Measurements from ENCODE around the gene PPP3R1. TPM values are rescaled to one million over a fixed set of nuclear protein-coding genes. Genes with fewer than 3 reads are reported as not detected.
A peak's percentile ranks its signal among the peaks of the same experiment; 100 is the strongest.

PPP3R1 gene
- total and polyA plus RNA-seq, 9 of the 15 experiments (the other 6 are each of a cell fraction or from before 2014, with no cell fraction given) = 3.7 to 70.0 (median 24.8) TPM

DNA sequence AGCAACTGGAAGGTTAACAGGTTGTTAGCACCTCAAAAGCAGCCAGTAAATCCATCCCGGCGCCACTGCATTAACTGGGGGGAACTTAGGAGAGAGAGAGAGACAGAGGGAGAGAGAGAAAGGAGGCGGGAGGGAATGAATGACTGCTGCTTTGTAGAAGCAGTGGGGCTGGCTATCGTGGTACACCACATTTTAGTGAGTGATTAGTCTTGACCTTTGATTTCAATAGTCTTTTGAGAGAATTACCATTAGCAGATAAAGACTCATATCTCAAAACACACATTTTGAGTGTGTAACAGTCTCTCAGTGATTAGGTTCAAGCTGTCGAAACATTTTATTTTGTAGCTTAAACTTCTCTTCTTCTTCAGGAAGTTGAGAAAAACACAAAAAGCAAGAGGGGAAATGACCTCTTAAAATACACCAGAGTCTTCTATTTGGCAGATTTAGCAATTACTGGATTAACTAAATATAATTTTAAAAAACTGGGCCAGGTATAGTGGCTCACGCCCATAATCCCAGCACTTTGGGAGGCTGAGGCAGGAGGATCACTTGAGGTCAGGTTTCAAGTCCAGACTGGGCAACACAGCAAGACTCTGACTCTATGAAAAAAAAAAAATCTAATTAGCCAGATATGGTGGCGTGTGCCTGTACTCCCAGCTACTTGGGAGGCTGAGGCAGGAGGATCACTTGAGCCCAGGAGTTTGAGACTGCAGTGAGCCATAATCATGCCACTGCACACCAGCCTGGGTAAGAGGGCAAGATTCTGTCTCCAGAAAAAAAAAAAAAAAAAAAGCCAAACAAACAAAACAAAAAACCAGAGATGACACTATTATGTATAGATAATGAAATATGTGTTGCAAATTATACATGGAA lies 116.6 kb downstream of the PPP3R1 start (continued):
- TF ChIP-seq, protein P1, sequence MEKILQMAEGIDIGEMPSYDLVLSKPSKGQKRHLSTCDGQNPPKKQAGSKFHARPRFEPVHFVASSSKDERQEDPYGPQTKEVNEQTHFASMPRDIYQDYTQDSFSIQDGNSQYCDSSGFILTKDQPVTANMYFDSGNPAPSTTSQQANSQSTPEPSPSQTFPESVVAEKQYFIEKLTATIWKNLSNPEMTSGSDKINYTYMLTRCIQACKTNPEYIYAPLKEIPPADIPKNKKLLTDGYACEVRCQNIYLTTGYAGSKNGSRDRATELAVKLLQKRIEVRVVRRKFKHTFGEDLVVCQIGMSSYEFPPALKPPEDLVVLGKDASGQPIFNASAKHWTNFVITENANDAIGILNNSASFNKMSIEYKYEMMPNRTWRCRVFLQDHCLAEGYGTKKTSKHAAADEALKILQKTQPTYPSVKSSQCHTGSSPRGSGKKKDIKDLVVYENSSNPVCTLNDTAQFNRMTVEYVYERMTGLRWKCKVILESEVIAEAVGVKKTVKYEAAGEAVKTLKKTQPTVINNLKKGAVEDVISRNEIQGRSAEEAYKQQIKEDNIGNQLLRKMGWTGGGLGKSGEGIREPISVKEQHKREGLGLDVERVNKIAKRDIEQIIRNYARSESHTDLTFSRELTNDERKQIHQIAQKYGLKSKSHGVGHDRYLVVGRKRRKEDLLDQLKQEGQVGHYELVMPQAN (IDR thresholded peaks at IDR 0.05; ENCODE audit: borderline replicate concordance) = peak; percentile 44; the same call in 1 of the 2 replicates
- TF ChIP-seq MEF2D (tag; conservative IDR thresholded peaks at IDR 0.05; ENCODE audit: low read depth) = no peak; the same call in 1 of the 2 replicates
- no peak for TF ChIP-seq ZNF445 (CRISPR knock-in tag; IDR thresholded peaks at IDR 0.05; ENCODE audit: low read depth)
- TF ChIP-seq POLR2H (tag; IDR thresholded peaks at IDR 0.05; ENCODE audit: low read depth) = no peak
- TF ChIP-seq DPF2 (IDR thresholded peaks at IDR 0.05) = peak; percentile 98
- TF ChIP-seq, protein P2, sequence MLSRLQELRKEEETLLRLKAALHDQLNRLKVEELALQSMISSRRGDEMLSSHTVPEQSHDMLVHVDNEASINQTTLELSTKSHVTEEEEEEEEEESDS (CRISPR knock-in tag; IDR thresholded peaks at IDR 0.05) = no peak
- TF ChIP-seq CREB1 (IDR thresholded peaks at IDR 0.05) = peak; percentile 74
- TF ChIP-seq CREB1 (CRISPR knock-in tag; IDR thresholded peaks at IDR 0.05) = no peak
- TF ChIP-seq RBM34 (IDR thresholded peaks at IDR 0.05; ENCODE audit: borderline replicate concordance, insufficient read depth, low read length) = no peak
- no peak for TF ChIP-seq ZNF830 (CRISPR knock-in tag; IDR thresholded peaks at IDR 0.05)
- TF ChIP-seq SP2 (IDR thresholded peaks at IDR 0.05; ENCODE audit: extremely low read depth, low read depth, low read length, poor library complexity, severe bottlenecking) = no peak
- TF ChIP-seq, protein P3, sequence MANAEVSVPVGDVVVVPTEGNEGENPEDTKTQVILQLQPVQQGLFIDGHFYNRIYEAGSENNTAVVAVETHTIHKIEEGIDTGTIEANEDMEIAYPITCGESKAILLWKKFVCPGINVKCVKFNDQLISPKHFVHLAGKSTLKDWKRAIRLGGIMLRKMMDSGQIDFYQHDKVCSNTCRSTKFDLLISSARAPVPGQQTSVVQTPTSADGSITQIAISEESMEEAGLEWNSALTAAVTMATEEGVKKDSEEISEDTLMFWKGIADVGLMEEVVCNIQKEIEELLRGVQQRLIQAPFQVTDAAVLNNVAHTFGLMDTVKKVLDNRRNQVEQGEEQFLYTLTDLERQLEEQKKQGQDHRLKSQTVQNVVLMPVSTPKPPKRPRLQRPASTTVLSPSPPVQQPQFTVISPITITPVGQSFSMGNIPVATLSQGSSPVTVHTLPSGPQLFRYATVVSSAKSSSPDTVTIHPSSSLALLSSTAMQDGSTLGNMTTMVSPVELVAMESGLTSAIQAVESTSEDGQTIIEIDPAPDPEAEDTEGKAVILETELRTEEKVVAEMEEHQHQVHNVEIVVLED (CRISPR knock-in tag; IDR thresholded peaks at IDR 0.05) = no peak
- TF ChIP-seq ZNF175 (CRISPR knock-in tag; IDR thresholded peaks at IDR 0.05; ENCODE audit: low read depth) = peak; percentile 91
- no peak for TF ChIP-seq ZNF561 (CRISPR knock-in tag; conservative IDR thresholded peaks at IDR 0.05)
- no peak for TF ChIP-seq SLC30A9 (CRISPR knock-in tag; IDR thresholded peaks at IDR 0.05)
- no peak for TF ChIP-seq SAP30 (IDR thresholded peaks at IDR 0.05; ENCODE audit: borderline replicate concordance, insufficient read depth, low read depth, low read length, poor library complexity, severe bottlenecking)
- no peak for TF ChIP-seq ZNF23 (CRISPR knock-in tag; IDR thresholded peaks at IDR 0.05)
- no peak for TF ChIP-seq ETS2 (tag; IDR thresholded peaks at IDR 0.05; ENCODE audit: borderline replicate concordance, poor library complexity, severe bottlenecking)
- TF ChIP-seq, protein P4, sequence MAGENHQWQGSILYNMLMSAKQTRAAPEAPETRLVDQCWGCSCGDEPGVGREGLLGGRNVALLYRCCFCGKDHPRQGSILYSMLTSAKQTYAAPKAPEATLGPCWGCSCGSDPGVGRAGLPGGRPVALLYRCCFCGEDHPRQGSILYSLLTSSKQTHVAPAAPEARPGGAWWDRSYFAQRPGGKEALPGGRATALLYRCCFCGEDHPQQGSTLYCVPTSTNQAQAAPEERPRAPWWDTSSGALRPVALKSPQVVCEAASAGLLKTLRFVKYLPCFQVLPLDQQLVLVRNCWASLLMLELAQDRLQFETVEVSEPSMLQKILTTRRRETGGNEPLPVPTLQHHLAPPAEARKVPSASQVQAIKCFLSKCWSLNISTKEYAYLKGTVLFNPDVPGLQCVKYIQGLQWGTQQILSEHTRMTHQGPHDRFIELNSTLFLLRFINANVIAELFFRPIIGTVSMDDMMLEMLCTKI (IDR thresholded peaks at IDR 0.05; ENCODE audit: partially characterized antibody) = no peak
- TF ChIP-seq NCOA2 (IDR thresholded peaks at IDR 0.05; ENCODE audit: partially characterized antibody in 2 of 2) = peak; percentile 71 to 83
- TF ChIP-seq RBM17 (IDR thresholded peaks at IDR 0.05; ENCODE audit: borderline replicate concordance, low read depth, low read length) = no peak
- peak; percentile 49; the same call in 1 of the 2 replicates for TF ChIP-seq EHMT2 (IDR thresholded peaks at IDR 0.05)

All from K562 (cell line).